Middle frontal gyrus (tissue), 1 donor: ENCODE measurements around the gene AQP11.
"Not testable (repeated sequence)": the region's sequence is repeated elsewhere in the genome, so short reads cannot be mapped to it uniquely, and the experiment has no call there.

Experiments used
- DNase-seq: peaks from one replicate; pipeline ENCODE4 v3.0.0-alpha.2; 2015; ENCODE audit warnings: low spot score; ENCODE audit errors: extremely low spot score

The AQP11 gene

GRCh38 chr11:77592727-77593126 is 3.0 kb downstream of the AQP11 start:
- DNase-seq: no peak

GRCh38 chr11:77593883-77594282 is 4.1 kb downstream of the AQP11 start:
- DNase-seq: no peak

DNA sequence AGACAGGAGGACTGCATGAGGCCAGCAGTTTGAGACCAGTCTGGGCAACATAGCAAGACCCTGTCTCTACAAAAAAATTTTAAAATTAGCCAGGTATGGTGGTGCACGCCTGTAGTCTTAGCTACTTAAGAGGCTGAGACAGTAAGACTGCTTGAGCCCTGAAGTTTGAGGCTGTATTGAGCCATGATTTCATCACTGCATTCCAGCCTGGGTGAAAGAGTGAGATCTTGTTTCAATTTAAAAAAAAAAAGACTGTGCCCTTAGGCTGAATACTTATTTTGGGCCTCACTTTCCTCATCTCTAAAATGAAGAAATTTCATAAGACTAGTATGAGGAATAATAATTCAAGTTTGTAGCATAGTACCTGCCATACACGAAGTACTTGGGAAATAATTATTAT is 6.9 kb downstream of the AQP11 start:
- DNase-seq: no peak

DNA sequence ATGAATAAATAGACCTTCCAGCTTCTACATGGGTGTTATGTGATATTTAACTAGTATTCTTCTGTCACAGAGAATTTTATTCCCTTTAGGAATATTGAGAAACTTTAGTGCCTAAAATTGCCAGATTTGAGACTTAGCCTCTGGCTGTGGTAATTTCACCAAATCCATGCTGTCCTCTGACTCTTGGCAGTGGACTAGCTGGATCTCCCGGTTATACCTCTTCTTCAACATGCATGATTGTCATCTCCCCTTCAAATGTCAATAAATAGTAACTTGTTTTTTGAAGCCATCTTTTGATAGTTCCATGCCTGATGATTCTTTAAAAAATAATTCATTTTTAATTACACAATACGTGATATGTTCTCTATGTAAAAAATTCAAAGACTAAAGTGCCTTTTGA is 8.4 kb downstream of the AQP11 start:
- DNase-seq: no peak

- no peak for DNase-seq
Measured at GRCh38 chr11:77602381-77603088, 12.8 kb downstream of the AQP11 start.

DNA sequence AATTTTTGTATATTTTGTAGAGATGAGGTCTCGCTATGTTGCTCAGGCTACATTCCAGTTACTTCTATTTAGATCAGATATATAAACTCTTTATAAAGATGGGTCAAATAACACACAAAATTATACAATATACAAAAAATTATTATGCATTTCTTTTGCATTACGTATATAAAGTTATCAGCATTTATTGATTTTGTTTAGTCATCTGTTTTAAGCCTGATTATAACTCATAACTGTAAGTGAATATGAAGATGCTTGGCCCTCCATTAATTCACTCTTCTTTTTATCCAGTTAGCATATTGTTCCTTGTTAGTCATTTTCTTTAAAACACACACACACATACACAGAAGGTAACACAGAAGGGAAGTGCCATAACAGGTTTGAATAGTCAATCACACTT is 14.5 kb downstream of the AQP11 start:
- no peak for DNase-seq

DNA sequence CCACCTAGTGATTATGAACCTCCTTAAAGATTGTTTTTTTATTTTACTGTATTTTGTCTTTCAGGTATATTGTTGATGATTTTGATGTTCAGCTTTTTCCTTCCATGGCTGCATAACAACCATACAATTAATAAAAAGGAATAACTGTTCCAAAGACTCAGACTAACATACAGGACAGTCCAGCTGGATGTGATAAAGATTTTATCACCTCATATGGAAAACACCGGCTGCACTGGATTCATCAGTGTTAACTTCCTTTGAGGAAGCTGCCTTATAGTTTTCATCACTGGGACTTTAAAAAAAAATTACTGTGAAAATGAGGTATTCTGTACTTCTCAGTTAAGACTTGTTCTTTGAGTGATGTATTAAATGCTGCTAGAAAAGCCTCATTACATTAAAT is 19.5 kb downstream of the AQP11 start:
- no peak for DNase-seq

- DNase-seq: no peak
Measured at GRCh38 chr11:77611921-77612320, 22.2 kb downstream of the AQP11 start.

- DNase-seq: no peak
Measured at GRCh38 chr11:77617892-77618291, 28.1 kb downstream of the AQP11 start.

- no peak for DNase-seq
Measured at GRCh38 chr11:77619576-77620198, 29.9 kb downstream of the AQP11 start.

GRCh38 chr11:77630157-77630710 is 40.5 kb downstream of the AQP11 start:
- no peak for DNase-seq

DNA sequence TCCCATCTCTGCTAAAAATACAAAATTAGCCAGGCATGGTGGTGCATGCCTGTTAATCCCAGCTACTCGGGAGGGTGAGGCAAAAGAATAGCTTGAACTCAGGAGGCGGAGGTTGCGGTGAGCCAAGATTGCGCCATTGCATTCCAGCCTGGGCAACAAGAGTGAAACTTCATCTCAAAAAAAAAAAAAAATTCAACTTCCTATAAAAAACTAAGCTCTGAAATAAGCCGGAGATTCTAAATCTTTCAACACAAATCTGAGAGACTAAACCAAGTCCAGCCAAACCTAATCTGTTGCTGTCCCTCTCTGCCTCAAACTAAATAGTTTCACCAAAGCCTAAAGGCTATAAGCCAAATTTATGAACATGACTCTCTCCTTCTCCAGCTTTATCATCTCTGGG is 44.2 kb downstream of the AQP11 start:
- not testable (repeated sequence) for DNase-seq

DNA sequence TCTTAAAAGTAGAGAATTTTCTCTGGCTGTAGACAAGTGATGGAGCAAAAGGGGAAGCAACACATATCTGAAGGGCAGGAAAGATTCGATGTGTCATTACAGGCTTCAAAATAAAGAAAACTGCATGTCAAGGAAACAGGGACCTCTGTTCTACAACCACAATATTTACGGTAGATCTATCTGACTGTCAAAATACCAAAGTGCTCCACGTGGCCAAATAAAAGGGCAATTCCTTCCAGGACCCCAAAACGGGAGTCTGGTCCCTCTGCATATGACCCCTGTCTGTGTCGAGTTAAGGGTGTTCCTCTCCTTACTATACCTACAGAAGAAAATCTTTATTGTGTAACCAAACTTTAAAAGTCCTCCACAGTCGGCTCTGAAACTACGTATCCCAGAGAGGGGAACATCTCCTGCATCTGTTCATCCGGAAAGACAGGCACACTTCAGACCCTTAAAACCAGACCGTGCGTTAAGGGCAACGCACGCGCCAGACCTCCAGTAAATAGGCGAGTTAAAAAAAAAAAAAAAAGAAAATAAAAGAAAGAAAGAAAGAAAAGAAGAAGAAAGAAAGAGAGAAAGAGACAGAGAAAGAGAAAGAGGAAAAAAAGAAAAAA is 47.1 kb downstream of the AQP11 start:
- DNase-seq: no peak

DNA sequence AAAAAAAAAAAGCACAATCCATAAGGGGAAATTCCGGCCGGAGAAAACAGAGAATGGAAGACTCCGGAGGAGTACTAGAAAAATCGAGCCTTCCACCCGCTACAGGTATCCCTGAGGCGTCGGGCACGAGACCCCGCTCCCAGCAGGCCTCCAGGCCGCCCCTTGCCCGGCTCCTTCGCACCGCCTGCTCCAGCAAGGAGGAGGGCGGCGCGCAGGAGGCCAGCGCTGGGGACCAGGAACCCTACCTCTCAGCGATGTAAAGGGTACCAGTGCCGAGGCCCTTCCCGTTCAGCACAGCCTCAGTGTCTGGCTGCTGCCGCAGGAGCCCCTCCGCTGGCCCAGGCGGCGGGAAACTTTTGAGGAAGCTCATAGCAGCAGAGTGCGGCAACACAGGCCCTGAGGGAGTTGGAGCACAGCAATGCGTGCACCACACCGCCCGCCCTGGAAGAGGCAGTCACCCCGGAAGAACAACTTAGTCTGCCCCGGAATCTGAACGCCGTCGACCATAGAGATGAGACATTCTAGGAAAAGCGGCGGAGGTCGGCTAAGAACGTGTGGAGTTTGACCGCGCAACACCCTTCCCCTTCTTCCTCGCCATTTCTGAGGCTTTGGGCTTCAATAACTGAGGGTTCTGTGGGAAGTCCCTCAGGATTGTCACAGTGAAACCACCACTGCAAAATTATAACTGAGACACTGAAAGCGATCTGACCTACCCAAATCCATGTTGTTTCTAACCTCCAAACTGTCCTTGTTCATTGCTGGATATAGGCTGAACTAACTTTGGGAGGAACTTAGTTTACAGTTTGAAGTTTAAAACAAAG is 47.8 kb downstream of the AQP11 start, which contains the start of gene CLNS1A:
Gene CLNS1A, minus strand, starts transcription at position 450 of the 821 bp plus-strand sequence. Its CDS starts 80 bp downstream, at position 370.
- DNase-seq: peak; percentile 90

DNA sequence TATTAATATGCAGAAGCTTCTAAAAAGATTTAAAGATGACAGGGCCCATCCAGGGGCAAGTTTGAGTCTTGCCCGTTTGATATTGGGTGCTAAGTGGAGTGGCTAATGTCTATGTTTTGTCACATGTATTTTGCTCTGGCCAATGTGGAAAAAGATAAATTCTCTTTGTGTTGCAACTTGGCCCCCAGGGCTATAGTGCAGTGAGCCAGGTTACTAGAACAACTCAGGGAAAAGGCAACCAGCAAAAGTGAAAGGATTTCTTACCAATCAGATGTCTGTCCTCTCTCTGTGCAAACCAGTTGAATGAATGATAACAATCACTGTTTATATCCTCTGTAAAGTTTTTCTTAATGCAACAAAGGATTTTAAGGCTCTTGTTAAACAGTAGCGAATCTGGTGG is 52.5 kb downstream of the AQP11 start:
- no peak for DNase-seq

DNA sequence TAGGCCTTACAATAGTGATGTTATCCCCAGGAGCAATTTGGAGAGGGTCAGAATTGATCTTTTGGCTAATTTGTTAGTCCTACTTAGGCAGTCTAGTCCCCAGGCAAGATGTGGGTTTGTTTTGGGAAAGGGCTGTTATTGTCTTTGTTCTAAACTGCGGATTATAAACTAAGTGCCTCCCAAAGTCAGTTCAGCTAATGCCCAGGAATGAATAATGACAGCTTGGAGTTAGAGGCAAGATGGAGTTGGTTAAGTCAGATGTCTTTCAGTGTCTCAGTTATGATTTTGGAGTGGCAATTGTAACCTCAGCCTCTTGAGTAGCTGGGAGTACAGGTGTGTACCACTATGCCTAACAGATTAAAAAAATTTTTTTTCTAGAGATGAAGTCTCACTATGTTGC is 55.1 kb downstream of the AQP11 start:
- DNase-seq: no peak

GRCh38 chr11:77647654-77648305 is 58.0 kb downstream of the AQP11 start:
- no peak for DNase-seq

- no peak for DNase-seq
Measured at GRCh38 chr11:77650123-77650522, 60.4 kb downstream of the AQP11 start.

DNA sequence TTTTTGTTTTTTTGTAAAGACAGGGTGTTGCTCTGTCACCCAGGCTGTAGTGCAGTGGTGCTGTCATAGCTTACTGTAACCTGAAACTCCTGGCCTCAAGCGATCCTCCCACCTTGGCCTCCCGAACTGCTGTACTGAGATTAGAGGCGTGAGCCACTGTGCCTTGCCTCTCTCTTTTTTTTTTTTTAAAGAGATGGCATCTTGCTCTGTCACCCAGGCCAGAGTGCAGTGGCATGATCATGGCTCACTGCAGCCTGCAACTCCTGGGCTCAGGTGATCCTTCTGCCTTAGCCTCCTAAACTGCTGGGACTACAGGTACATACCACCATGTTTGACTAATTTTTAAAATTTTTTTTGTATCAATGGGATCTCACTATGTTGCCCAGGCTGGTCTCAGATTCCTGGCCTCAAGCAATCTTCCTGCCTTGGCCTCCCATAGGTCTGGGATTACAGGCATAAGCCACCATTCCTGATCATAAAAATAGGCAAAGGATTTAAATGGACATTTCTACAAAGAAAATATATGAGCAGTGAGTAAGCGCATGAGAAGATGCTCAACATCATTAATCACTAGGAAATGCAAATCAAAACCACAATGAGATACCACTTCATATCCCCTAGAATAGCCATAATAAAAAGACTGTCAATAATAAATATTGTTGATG is 65.1 kb downstream of the AQP11 start:
- no peak for DNase-seq

GRCh38 chr11:77656362-77656761 is 66.6 kb downstream of the AQP11 start:
- DNase-seq: no peak
